Right cardiac atrium (tissue), 5 donors: ENCODE data around the gene SYT17. TPM values are rescaled to one million over a fixed set of nuclear protein-coding genes. Genes with fewer than 3 reads are reported as not detected.

Source experiments
- ATAC-seq, 2 donors: fragments of 200-7000 bp; cut with Tn5 transposase; one replicate each; pipeline versions ENCODE4 v1.8.0 to v1.9.1; 2020; ENCODE audit warnings: moderate library complexity in 2 of 2, mild to moderate bottlenecking in 1 of 2
- DNase-seq, 3 donors: peaks; one replicate each; pipeline ENCODE4 v3.0.0-alpha.2; 2020
- H3K27ac ChIP-seq: one replicate; pipeline ENCODE4 v1.5.1; 2013; ENCODE audit warnings: mild to moderate bottlenecking, low read length, control low read depth, moderate library complexity
- H3K27me3 ChIP-seq: one replicate; pipeline ENCODE4 v1.6.1; 2013; ENCODE audit not compliant: control insufficient read depth, insufficient read depth
- H3K4me1 ChIP-seq: one replicate; pipeline ENCODE4 v1.6.1; 2013; ENCODE audit warnings: low read length; ENCODE audit not compliant: control insufficient read depth, insufficient read depth
- H3K4me3 ChIP-seq: one replicate; pipeline ENCODE4 v1.5.1; 2013; ENCODE audit warnings: low read length, control low read depth
- H3K9me3 ChIP-seq: one replicate; pipeline ENCODE4 v1.6.1; 2013; ENCODE audit warnings: low read length; ENCODE audit not compliant: control insufficient read depth
- WGBS: extraction: QIAGEN DNeasy Blood & Tissue Kit; methylation state at CpG from one replicate; pipeline ENCODE4 v1.1.7; 2013; 5-methylcytosine and 5-hydroxymethylcytosine counted together
- intact Hi-C, 4 donors: fragments of 100-400 bp; cut with DNase I; formaldehyde crosslinking; loops; one replicate each; pipeline versions ENCODE4 v1.11.0 to v1.14.0; 2022 to 2023
- polyA plus RNA-seq: library from polyadenylated mRNA; stranded (reverse); fragments of 200-250 nt; gene quantifications from one replicate; pipeline ENCODE4 v1.2.3, GENCODE V29; 2013
- total RNA-seq, 4 donors: library from RNA; stranded (reverse); fragmentation: NEBNext Ultra II Directional; extraction: Animal tissue kit (Norgen Biotek cat#: 25700); gene quantifications; one replicate each; pipeline ENCODE4 v1.2.1, GENCODE V29; 2021
- donor health status: healthy with polysubstance abuse.
- donor health status: DM: no; HTN: yes; CAD: no.
- donor health status: DM: no; HTN: no; CAD: no.
- donor health status: DM: no; HTN: yes; CAD: no; lungs with severe emphysema.
- donor health status: DM: yes; HTN: yes; CAD: no.

SYT17 gene
- total and polyA plus RNA-seq, 5 donors: 0.68 to 1.3 (median 0.97) TPM

DNA sequence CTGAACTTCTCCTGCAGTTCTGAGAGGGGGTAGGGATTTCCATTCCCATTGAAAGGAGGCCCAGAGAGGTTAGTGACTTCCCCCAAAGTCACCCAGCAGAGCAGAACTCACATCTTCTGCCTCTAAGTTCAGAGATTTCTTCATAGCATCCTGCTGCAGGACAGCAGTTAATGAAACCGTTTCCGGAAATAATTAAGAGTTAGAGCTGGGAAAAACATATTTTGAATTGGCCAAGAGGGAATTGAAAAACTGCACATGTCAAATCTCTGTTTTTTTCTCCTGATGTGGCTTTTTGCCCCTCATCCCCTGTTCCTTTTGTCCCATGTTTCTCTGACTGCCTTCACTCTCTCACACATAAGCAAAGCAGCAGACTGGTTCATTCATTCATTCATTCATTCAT lies 27.6 kb upstream of the SYT17 start:
- Histone ChIP-seq H3K27ac (no peak overlapping the region), H3K27me3 (no peaks in the 10 kb centered on the region), H3K4me1 (peaks cover 13% of the 10 kb centered on the region), H3K4me3 (no peak overlapping the region), H3K9me3 (no peaks in the 10 kb centered on the region)
- ATAC-seq (no peak), DNase-seq (no peak)
- intact Hi-C loops: no loop called here
- 43% methylated on average over 2 of the region's 2 CpGs for WGBS

- 90% methylated on average over 8 of the region's 8 CpGs for WGBS
- H3K4me1 ChIP-seq: no peaks in the 10 kb centered on the region
- intact Hi-C loops: no loop called here
- DNase-seq (no peak), ATAC-seq (no peak)
- H3K27me3 ChIP-seq: no peaks in the 10 kb centered on the region
- no peak overlapping the region for H3K4me3 ChIP-seq
- H3K27ac ChIP-seq: no peak overlapping the region
- H3K9me3 ChIP-seq: peaks cover 3% of the 10 kb centered on the region
Measured at GRCh38 chr16:19142939-19143598, 25.0 kb upstream of the SYT17 start.

DNA sequence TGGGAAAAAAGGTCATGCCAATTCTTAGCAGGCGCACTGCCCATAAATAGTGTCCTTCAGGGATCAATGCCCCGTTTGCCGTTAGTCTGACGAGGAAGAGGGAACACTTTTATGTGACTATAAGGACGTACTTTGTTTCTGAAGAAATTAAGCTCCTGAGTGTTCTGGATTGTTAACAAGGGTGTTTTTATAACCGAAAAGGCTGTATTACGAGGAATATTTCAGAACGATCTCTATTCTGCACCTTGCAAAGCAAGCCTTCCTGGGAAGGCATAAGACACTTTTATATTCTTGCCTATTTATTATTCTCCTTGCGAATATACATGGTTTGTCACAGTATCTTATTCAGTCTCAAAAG lies 24.5 kb upstream of the SYT17 start:
- WGBS: 83% methylated on average over 9 of the region's 9 CpGs
- Histone ChIP-seq H3K4me3 (no peak overlapping the region), H3K4me1 (no peaks in the 10 kb centered on the region), H3K27ac (no peak overlapping the region), H3K9me3 (peaks cover 3% of the 10 kb centered on the region), H3K27me3 (no peaks in the 10 kb centered on the region)
- DNase-seq: no peak
- intact Hi-C loops: no loop called here
- no peak for ATAC-seq

DNA sequence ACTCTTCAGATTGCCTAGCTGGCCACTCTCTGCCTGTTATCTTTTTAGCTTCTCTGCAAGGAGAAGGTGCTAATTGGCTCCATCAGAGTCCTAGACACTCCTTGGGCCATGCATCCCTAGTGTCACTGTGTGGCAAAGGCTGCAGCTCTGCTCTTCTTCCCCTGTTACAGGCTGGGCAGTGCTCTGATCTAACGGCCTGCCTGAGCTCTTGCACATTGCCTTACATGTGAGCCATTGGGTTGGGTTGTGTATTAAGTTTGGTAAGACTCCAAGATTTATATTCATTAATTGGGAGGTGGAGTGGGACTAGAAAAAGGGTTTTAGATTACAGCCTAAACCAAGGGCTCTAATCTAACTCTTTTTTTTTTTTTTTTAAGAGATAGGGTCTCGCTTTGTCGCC lies 23.0 kb upstream of the SYT17 start:
- Histone ChIP-seq H3K27me3 (no peaks in the 10 kb centered on the region), H3K4me1 (no peaks in the 10 kb centered on the region), H3K4me3 (no peak overlapping the region), H3K27ac (no peak overlapping the region), H3K9me3 (peaks cover 3% of the 10 kb centered on the region)
- DNase-seq: no peak
- WGBS: 71% methylated on average over 3 of the region's 3 CpGs
- intact Hi-C loops: no loop called here
- ATAC-seq: no peak

DNA sequence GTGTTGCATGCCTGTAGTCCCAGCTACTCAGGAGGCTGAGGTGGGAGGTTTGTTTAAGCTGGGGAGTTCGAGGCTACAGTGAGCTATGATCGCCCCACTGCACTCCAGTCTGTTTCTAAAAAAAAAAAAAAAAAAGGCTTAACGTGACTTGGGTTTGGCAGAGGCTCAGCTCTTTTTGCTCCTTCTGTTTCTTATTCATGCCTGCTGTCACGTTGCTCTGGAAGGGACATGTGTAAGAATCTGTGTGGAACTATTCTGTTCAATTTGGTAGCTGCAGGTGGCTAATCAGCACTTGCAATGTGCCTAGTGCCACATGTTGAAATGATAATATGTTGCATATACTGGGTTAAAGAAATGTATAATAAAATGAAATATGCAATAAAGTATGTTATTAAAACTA lies 20.9 kb upstream of the SYT17 start:
- H3K27me3 ChIP-seq: no peaks in the 10 kb centered on the region
- intact Hi-C loops: no loop called here
- no peak overlapping the region for H3K27ac ChIP-seq
- no peak overlapping the region for H3K4me3 ChIP-seq
- no peak for ATAC-seq
- peaks cover 3% of the 10 kb centered on the region for H3K9me3 ChIP-seq
- 49% methylated on average over 4 of the region's 4 CpGs for WGBS
- no peaks in the 10 kb centered on the region for H3K4me1 ChIP-seq
- DNase-seq: no peak

- Histone ChIP-seq H3K27me3 (no peaks in the 10 kb centered on the region), H3K4me1 (no peaks in the 10 kb centered on the region), H3K27ac (no peak overlapping the region), H3K4me3 (no peak overlapping the region), H3K9me3 (peaks cover 3% of the 10 kb centered on the region)
- intact Hi-C loops: no loop called here
- DNase-seq (no peak), ATAC-seq (no peak)
- WGBS: 96% methylated on average over 4 of the region's 4 CpGs
Measured at GRCh38 chr16:19147627-19148026, 20.4 kb upstream of the SYT17 start.

- H3K4me3 ChIP-seq: no peak overlapping the region
- H3K4me1 ChIP-seq: no peaks in the 10 kb centered on the region
- WGBS: 91% methylated on average over 5 of the region's 5 CpGs
- no peak for ATAC-seq
- peaks cover 3% of the 10 kb centered on the region for H3K9me3 ChIP-seq
- H3K27ac ChIP-seq: no peak overlapping the region
- H3K27me3 ChIP-seq: no peaks in the 10 kb centered on the region
- intact Hi-C loops: no loop called here
- no peak for DNase-seq
Measured at GRCh38 chr16:19148189-19148588, 19.9 kb upstream of the SYT17 start.

DNA sequence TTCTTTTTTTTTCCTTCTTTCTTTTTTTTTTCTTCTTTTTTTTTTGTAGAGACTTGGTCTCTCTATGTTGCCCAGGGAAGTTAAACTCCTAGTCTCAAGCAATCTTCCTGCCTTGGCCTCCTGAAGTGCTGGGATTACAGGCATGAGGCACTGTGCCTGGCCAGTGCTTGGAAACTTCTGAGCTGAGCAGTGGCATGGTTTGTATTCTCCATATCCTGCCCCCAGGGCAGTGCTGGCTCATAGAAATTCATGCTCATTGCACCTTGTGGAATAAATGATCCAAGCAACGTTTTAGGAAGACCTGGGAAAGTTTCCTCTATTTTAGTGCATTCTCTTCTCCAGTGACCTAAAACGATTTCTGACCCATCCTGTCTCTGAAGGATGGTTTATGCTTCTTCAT lies 16.7 kb upstream of the SYT17 start:
- intact Hi-C loops: no loop called here
- H3K27me3 ChIP-seq: no peaks in the 10 kb centered on the region
- DNase-seq: no peak
- H3K9me3 ChIP-seq: peaks cover 5% of the 10 kb centered on the region
- ATAC-seq: no peak
- no peak overlapping the region for H3K27ac ChIP-seq
- H3K4me3 ChIP-seq: no peak overlapping the region
- H3K4me1 ChIP-seq: no peaks in the 10 kb centered on the region
- WGBS: 60% methylated on average over 2 of the region's 2 CpGs

- Histone ChIP-seq H3K27ac (no peak overlapping the region), H3K9me3 (peaks cover 5% of the 10 kb centered on the region), H3K27me3 (no peaks in the 10 kb centered on the region), H3K4me3 (no peak overlapping the region), H3K4me1 (no peaks in the 10 kb centered on the region)
- DNase-seq (no peak), ATAC-seq (no peak)
- WGBS: 86% methylated on average over 1 of the region's 1 CpG
- intact Hi-C loops: no loop called here
Measured at GRCh38 chr16:19152042-19152441, 16.0 kb upstream of the SYT17 start.

- intact Hi-C loops: no loop called here
- WGBS: 73% methylated on average over 4 of the region's 4 CpGs
- no peaks in the 10 kb centered on the region for H3K27me3 ChIP-seq
- no peaks in the 10 kb centered on the region for H3K4me1 ChIP-seq
- peaks cover 2% of the 10 kb centered on the region for H3K9me3 ChIP-seq
- no peak overlapping the region for H3K4me3 ChIP-seq
- no peak overlapping the region for H3K27ac ChIP-seq
- ATAC-seq (no peak), DNase-seq (no peak)
Measured at GRCh38 chr16:19153876-19154275, 14.2 kb upstream of the SYT17 start.

DNA sequence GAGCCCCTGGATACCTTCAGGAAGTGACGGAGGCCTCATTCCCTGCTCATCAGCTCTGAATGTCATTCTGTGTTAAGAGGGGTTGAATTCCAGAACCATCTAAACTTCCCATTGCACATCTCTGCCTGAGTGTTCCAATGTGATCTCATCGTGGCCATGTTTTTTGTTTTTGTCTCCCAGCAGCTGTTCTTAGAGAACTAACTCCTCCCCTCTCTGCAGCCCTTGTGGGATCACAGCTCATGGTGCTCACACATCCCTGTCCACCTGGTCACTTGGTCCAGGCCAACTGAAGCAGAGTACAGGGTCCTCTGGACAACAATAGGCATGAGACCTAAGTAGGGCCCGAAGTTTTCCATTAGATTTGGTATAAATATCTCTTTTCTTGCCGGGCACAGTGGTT lies 6.0 kb upstream of the SYT17 start:
- Histone ChIP-seq H3K4me1 (no peaks in the 10 kb centered on the region), H3K27ac (no peak overlapping the region), H3K4me3 (no peak overlapping the region), H3K9me3 (no peaks in the 10 kb centered on the region), H3K27me3 (no peaks in the 10 kb centered on the region)
- ATAC-seq (no peak), DNase-seq (no peak)
- intact Hi-C loops: no loop called here
- 64% methylated on average over 4 of the region's 4 CpGs for WGBS

DNA sequence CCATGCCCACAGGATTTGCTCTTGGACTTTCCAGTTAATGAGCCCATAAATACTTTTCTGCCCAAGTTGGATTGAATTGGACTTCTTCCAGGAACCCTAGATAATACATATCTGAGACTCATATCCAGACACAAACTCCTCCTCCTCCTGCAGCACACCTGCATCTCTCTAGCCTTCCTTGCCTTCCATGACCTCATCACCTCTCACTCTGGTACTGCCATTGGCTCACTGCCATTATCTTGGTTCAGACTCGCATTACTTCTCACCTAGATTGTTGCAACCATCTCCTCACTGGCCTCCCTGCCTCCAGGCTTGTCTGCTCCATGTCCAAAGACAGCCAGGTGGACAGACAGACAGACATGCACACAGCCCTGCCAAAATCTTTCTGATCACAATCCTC lies 4.8 kb upstream of the SYT17 start:
- no peak for DNase-seq
- Histone ChIP-seq H3K27ac (no peak overlapping the region), H3K4me3 (no peak overlapping the region), H3K4me1 (no peaks in the 10 kb centered on the region), H3K9me3 (no peaks in the 10 kb centered on the region), H3K27me3 (no peaks in the 10 kb centered on the region)
- intact Hi-C loops: no loop called here
- ATAC-seq: no peak
- WGBS: 98% methylated on average over 1 of the region's 1 CpG
